Right atrium auricular region (tissue), 2 donors: Measurements from ENCODE around the gene HDAC7. TPM values are rescaled to one million over a fixed set of nuclear protein-coding genes. Genes with fewer than 3 reads are reported as not detected.

Experiments used
- DNase-seq: peaks from one replicate; pipeline ENCODE4 v3.0.0-alpha.2; 2019; ENCODE audit warnings: low spot score
- H3K27ac ChIP-seq, 2 donors: fragments of 200-600 bp; sonication (generic); 1 replicate in 1 of 2; 2 replicates in 1 of 2; pipeline ENCODE4 v1.5.1; 2016 to 2019
- H3K27me3 ChIP-seq, 2 donors: fragments of 200-600 bp; sonication (generic); one replicate each; pipeline versions ENCODE4 v1.5.1 to v1.6.0; 2017 to 2019
- H3K36me3 ChIP-seq: fragments of 200-600 bp; sonication (generic); one replicate; pipeline ENCODE4 v1.5.1; 2016
- H3K4me1 ChIP-seq, 2 donors: fragments of 200-600 bp; sonication (generic); one replicate each; pipeline versions ENCODE4 v1.5.1 to v1.6.0; 2017 to 2019
- H3K4me3 ChIP-seq, 2 donors: fragments of 200-600 bp; sonication (generic); 1 replicate in 1 of 2; 2 replicates in 1 of 2; pipeline ENCODE4 v1.5.1; 2017 to 2019; ENCODE audit warnings: mild to moderate bottlenecking in 1 of 2, moderate library complexity in 1 of 2
- H3K9me3 ChIP-seq, 2 donors: fragments of 200-600 bp; sonication (generic); one replicate each; pipeline ENCODE4 v1.5.1; 2019
- CTCF ChIP-seq, 2 donors: fragments of 200-600 bp; sonication (generic); IDR thresholded peaks; one replicate each; pipeline ENCODE4 v1.5.1; 2019; ENCODE audit warnings: antibody characterized with exemption in 2 of 2
- total RNA-seq, 2 donors: library from RNA; depleted of rRNA; stranded (reverse); fragments of >200 nt; gene quantifications; one replicate each; pipeline ENCODE4 v1.1.0, GENCODE V29; 2016

HDAC7 gene
- total RNA-seq, 2 donors from 2014 or later: 33.4 to 60.2 TPM

GRCh38 chr12:47841910-47842309 lies 22.2 kb upstream of the HDAC7 start:
- no peaks in the 10 kb centered on the region for H3K9me3 ChIP-seq
- H3K36me3 ChIP-seq: no peaks in the 10 kb centered on the region
- H3K27me3 ChIP-seq: no peaks in the 10 kb centered on the region
- H3K4me1 ChIP-seq: peaks cover 0 to 16% of the 10 kb centered on the region in 2 donors
- DNase-seq: no peak
- no peak overlapping the region for H3K27ac ChIP-seq
- H3K4me3 ChIP-seq: no peak overlapping the region
- TF ChIP-seq CTCF (IDR thresholded peaks at IDR 0.05): no peak

- H3K27ac ChIP-seq: no peak overlapping the region
- peaks cover 0 to 16% of the 10 kb centered on the region in 2 donors for H3K4me1 ChIP-seq
- no peak for TF ChIP-seq CTCF (IDR thresholded peaks at IDR 0.05)
- no peaks in the 10 kb centered on the region for H3K9me3 ChIP-seq
- DNase-seq: no peak
- H3K4me3 ChIP-seq: no peak overlapping the region
- H3K27me3 ChIP-seq: no peaks in the 10 kb centered on the region
- H3K36me3 ChIP-seq: no peaks in the 10 kb centered on the region
These were observed 21.8 kb upstream of the HDAC7 start for GRCh38 chr12:47841501-47841900.

- Histone ChIP-seq H3K27me3 (no peaks in the 10 kb centered on the region), H3K4me3 (no peak overlapping the region), H3K36me3 (no peaks in the 10 kb centered on the region), H3K4me1 (peaks cover 0 to 16% of the 10 kb centered on the region in 2 donors), H3K27ac (no peak overlapping the region), H3K9me3 (no peaks in the 10 kb centered on the region)
- no peak for TF ChIP-seq CTCF (IDR thresholded peaks at IDR 0.05)
- no peak for DNase-seq
These were observed 20.9 kb upstream of the HDAC7 start for GRCh38 chr12:47840571-47840970.

GRCh38 chr12:47839214-47839876 lies 19.6 kb upstream of the HDAC7 start:
- DNase-seq: no peak
- Histone ChIP-seq H3K4me1 (peaks cover 0 to 16% of the 10 kb centered on the region in 2 donors), H3K9me3 (no peaks in the 10 kb centered on the region), H3K4me3 (no peak overlapping the region), H3K27me3 (no peaks in the 10 kb centered on the region), H3K27ac (no peak overlapping the region), H3K36me3 (no peaks in the 10 kb centered on the region)
- no peak for TF ChIP-seq CTCF (IDR thresholded peaks at IDR 0.05)

GRCh38 chr12:47838286-47838931 lies 18.7 kb upstream of the HDAC7 start:
- peak; percentile 61 to 81 for TF ChIP-seq CTCF (IDR thresholded peaks at IDR 0.05)
- H3K4me3 ChIP-seq: no peak overlapping the region
- no peak for DNase-seq
- no peaks in the 10 kb centered on the region for H3K36me3 ChIP-seq
- H3K27ac ChIP-seq: no peak overlapping the region
- H3K4me1 ChIP-seq: peaks cover 0 to 16% of the 10 kb centered on the region in 2 donors
- no peaks in the 10 kb centered on the region for H3K27me3 ChIP-seq
- no peaks in the 10 kb centered on the region for H3K9me3 ChIP-seq
